Keratinocyte (primary cell): ENCODE data around the gene MBLAC1. TPM values are rescaled to one million over a fixed set of nuclear protein-coding genes. Genes with fewer than 3 reads are reported as not detected.

Experiments
- DNase-seq: peaks from one replicate; pipeline ENCODE4 v3.0.0-alpha.2; 2011; ENCODE audit warnings: low read depth, missing footprints, low spot score
- FAIRE-seq: peaks from 2 replicates; lab custom pipeline; 2011; peaks lifted over from hg19 to GRCh38; lab: Jason Lieb, UNC
- H2AFZ ChIP-seq: 2 replicates; pipeline ENCODE4 v1.6.0; 2012; ENCODE audit warnings: low read length, control low read depth, inconsistent platforms; ENCODE audit not compliant: control insufficient read depth
- H3K27ac ChIP-seq: 2 replicates; pipeline ENCODE4 v1.5.1; 2011; ENCODE audit warnings: low read length; ENCODE audit not compliant: control insufficient read depth, insufficient read depth
- H3K27me3 ChIP-seq: 3 replicates; pipeline ENCODE4 v1.6.0; 2011; ENCODE audit warnings: low read length; ENCODE audit not compliant: control insufficient read depth, insufficient read depth; ENCODE audit errors: extremely low read depth
- H3K36me3 ChIP-seq, 2 experiments: 2 replicates in 1 of 2; 3 replicates in 1 of 2; pipeline ENCODE4 v1.5.1; 2011; ENCODE audit warnings: low read length in 2 of 2, mild to moderate bottlenecking in 1 of 2; ENCODE audit not compliant: control insufficient read depth in 2 of 2, insufficient read depth in 2 of 2; ENCODE audit errors: extremely low read depth in 1 of 2
- H3K4me1 ChIP-seq: 3 replicates; pipeline ENCODE4 v1.5.1; 2011; ENCODE audit warnings: low read length; ENCODE audit not compliant: control insufficient read depth, insufficient read depth; ENCODE audit errors: extremely low read depth
- H3K4me2 ChIP-seq: 3 replicates; pipeline ENCODE4 v1.6.0; 2011; ENCODE audit warnings: low read depth, low read length; ENCODE audit not compliant: control insufficient read depth, insufficient read depth; ENCODE audit errors: extremely low read depth
- H3K4me3 ChIP-seq, 3 experiments: fragments of 200-600 bp in 1 of 3; sonication (generic) in 1 of 3; 2 replicates in 2 of 3; 3 replicates in 1 of 3; pipeline ENCODE4 v1.5.1; 2011 to 2016; ENCODE audit warnings: low read length in 3 of 3, mild to moderate bottlenecking in 3 of 3, control low read depth in 2 of 3, inconsistent platforms in 1 of 3, low read depth in 1 of 3, mixed read lengths in 1 of 3, mixed run types in 1 of 3, moderate library complexity in 1 of 3; ENCODE audit not compliant: control insufficient read depth in 2 of 3, insufficient read depth in 2 of 3; ENCODE audit errors: extremely low read depth in 1 of 3
- H3K79me2 ChIP-seq: 2 replicates; pipeline ENCODE4 v1.6.0; 2012; ENCODE audit warnings: low read length; ENCODE audit not compliant: control insufficient read depth, insufficient read depth
- H3K9ac ChIP-seq: 3 replicates; pipeline ENCODE4 v1.6.0; 2011; ENCODE audit warnings: low read length; ENCODE audit not compliant: control insufficient read depth, insufficient read depth; ENCODE audit errors: extremely low read depth
- H3K9me1 ChIP-seq: 3 replicates; pipeline ENCODE4 v1.6.0; 2011; ENCODE audit warnings: low read length; ENCODE audit not compliant: control insufficient read depth, insufficient read depth; ENCODE audit errors: extremely low read depth
- H3K9me3 ChIP-seq: 2 replicates; pipeline ENCODE4 v1.5.1; 2012; ENCODE audit warnings: low read depth, low read length; ENCODE audit not compliant: control insufficient read depth
- H4K20me1 ChIP-seq: 3 replicates; pipeline ENCODE4 v1.6.0; 2011; ENCODE audit warnings: low read length; ENCODE audit not compliant: control insufficient read depth, insufficient read depth; ENCODE audit errors: extremely low read depth
- CTCF ChIP-seq, 3 experiments: IDR thresholded peaks in 1 of 3; conservative IDR thresholded peaks in 1 of 3; optimal IDR thresholded peaks in 1 of 3; 2 replicates in 2 of 3; 3 replicates in 1 of 3; pipeline versions ENCODE3 to v1.5.1; 2011; ENCODE audit warnings: low read length in 3 of 3, mild to moderate bottlenecking in 3 of 3, moderate library complexity in 2 of 3, control low read depth in 1 of 3, inconsistent platforms in 1 of 3; ENCODE audit not compliant: insufficient read depth in 2 of 3; ENCODE audit errors: extremely low read depth in 1 of 3
- EZH2 ChIP-seq: IDR thresholded peaks from one replicate; pipeline ENCODE4 v1.6.1; 2012; ENCODE audit warnings: inconsistent platforms, mild to moderate bottlenecking, low read length, moderate library complexity
- dilution Hi-C: fragments of 300-500 bp; cut with MboI; formaldehyde crosslinking; loops from one replicate; pipeline ENCODE4 v1.7.0; 2020; ENCODE audit warnings: low sequenced_read_pairs; ENCODE audit not compliant: extremely low pct_ligation_motif_present
- polyA plus RNA-seq, 5 experiments: library from polyadenylated mRNA; depleted of rRNA in 3 of 5; stranded (reverse) in 3 of 5; stranded (forward) in 1 of 5; unstranded in 1 of 5; fragments of >200 nt; gene quantifications; 1 replicate in 1 of 5; 2 replicates in 3 of 5; 3 replicates in 1 of 5; pipeline versions ENCODE4 v1.2.1 to v1.2.3, GENCODE V29; 2011 to 2012; ENCODE audit warnings: missing spikeins in 2 of 5, low read depth in 1 of 5, low replicate concordance in 1 of 5
- small RNA-seq, 3 experiments: library from RNA; depleted of rRNA; stranded (forward); fragments of <200 nt; gene quantifications; one replicate each; pipeline ENCODE3, GENCODE V24; 2012; ENCODE audit warnings: low read depth in 3 of 3, low replicate concordance in 1 of 3; ENCODE audit not compliant: insufficient read length in 3 of 3

The MBLAC1 gene
- polyA plus RNA-seq, 1 donor (not counting 4 experiments of a cell fraction or from before 2014, with no cell fraction given): 0.21 TPM

DNA sequence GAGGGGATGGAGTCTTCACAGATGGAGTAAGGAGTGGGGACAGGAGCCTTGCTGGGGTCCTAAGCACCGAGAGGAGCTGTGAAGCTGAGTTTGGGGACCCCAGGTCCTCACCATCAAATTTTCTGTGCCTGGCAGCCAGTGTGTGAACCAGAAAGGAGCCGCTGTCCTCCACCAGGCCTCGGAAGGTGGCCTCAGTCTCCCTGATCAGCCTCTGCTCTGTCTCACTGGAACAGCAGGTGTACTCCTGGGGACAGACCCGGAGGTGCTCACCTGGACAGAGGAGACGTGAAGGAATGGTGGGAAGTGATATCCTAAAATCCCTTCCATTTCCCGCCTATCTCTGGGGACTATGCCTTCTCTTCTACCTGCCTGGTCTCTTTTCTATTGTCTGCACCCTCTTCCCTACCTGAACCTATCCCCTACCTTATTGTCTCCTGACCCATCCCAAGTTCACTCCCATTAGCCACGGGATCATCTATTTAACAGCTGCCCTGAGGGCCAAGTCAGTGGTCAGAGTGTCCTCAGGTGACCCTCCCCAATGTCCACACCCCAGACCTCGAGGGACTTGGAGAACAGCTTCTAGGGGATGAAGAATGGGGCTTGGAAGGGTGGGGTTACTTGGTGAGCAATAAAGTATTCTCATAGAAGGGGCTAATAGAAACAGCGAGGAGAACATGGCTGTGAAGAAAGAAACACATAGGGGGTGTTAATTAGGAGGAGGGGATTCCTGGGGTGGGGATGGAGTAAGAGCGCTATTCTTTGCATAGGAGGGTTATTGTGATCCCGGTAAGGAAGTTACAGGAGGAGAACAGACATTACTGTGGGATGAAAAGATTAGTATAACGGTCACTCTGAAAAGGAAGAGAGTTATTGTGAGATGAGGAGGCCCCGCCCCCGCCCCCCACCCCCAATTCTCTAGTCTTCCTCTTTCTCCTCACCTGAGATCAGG lies 49.6 kb downstream of the MBLAC1 start:
- Histone ChIP-seq H3K9ac (peak overlapping the region; percentile 60), H3K27ac (no peak overlapping the region), H3K9me3 (peaks cover 1% of the 10 kb centered on the region), H3K4me1 (no peaks in the 10 kb centered on the region), H3K36me3 (no peaks in the 10 kb centered on the region), H3K9me1 (no peaks in the 10 kb centered on the region), H3K4me3 (peak overlapping the region; percentile 48 to 79 (median 67)), H4K20me1 (no peaks in the 10 kb centered on the region), H2AFZ (peak overlapping the region; percentile 95), H3K27me3 (peaks cover 7% of the 10 kb centered on the region), H3K4me2 (peak overlapping the region; percentile 91), H3K79me2 (no peaks in the 10 kb centered on the region)
- dilution Hi-C loops: no loop called here
- DNase-seq: no peak
- FAIRE-seq: no peak
- TF ChIP-seq EZH2 (no peak), CTCF (optimal IDR thresholded peaks at IDR 0.05 in 1 of 3, IDR thresholded peaks at IDR 0.05 in 1 of 3, conservative IDR thresholded peaks at IDR 0.05 in 1 of 3; ENCODE audit: extremely low read depth in 1 of 3, insufficient read depth in 2 of 3, low read length in 3 of 3) (no peak)

- H3K4me1 ChIP-seq: no peaks in the 10 kb centered on the region
- H3K27ac ChIP-seq: no peak within 1 kb of the TSS
- peak within 1 kb of the TSS; percentile 91 for H3K4me2 ChIP-seq
- dilution Hi-C loops: no loop called here
- peak within 1 kb of the TSS; percentile 48 to 79 (median 67) for H3K4me3 ChIP-seq
- no peaks in the 10 kb centered on the region for H4K20me1 ChIP-seq
- TF ChIP-seq EZH2 (no peak), CTCF (optimal IDR thresholded peaks at IDR 0.05 in 1 of 3, IDR thresholded peaks at IDR 0.05 in 1 of 3, conservative IDR thresholded peaks at IDR 0.05 in 1 of 3; ENCODE audit: extremely low read depth in 1 of 3, insufficient read depth in 2 of 3, low read length in 3 of 3) (no peak)
- H3K36me3 ChIP-seq: no peaks in the 10 kb centered on the region
- no peaks in the 10 kb centered on the region for H3K79me2 ChIP-seq
- H3K9me3 ChIP-seq: peaks cover 1% of the 10 kb centered on the region
- FAIRE-seq (peak; percentile 39), DNase-seq (peak; percentile 83)
- H2AFZ ChIP-seq: peak within 1 kb of the TSS; percentile 95
- peak within 1 kb of the TSS; percentile 60 for H3K9ac ChIP-seq
- peaks cover 3% of the 10 kb centered on the region for H3K27me3 ChIP-seq
- no peaks in the 10 kb centered on the region for H3K9me1 ChIP-seq
These were observed 50.6 kb downstream of the MBLAC1 start, which contains the start of the genes GPC2 and STAG3 for GRCh38 chr7:100177045-100178001. Gene GPC2, minus strand, starts transcription at chr7:100177381. Its CDS starts 182 bp downstream, at chr7:100177199. Gene STAG3, plus strand, starts transcription at chr7:100177918. Its CDS starts 2,639 bp downstream, at chr7:100180557.

Small RNA genes within 50 kb of the gene (small RNA-seq; reads per million reads assigned to genes)
- 410 to 20,047 (median 18,698) reads per million in 3 experiments for gene MIR106B
- gene MIR25: 622 to 9,902 (median 7,645) reads per million in 3 experiments
- gene MIR93: 257 to 5,378 (median 4,167) reads per million in 3 experiments

Other genes starting within 250 kb of the MBLAC1 start
- 0.09 TPM in 1 of 3 replicates, not detected in the others for gene OR2AE1, start 249.9 kb upstream of the MBLAC1 start, polyA plus RNA-seq
- 17.9 to 25.5 TPM (median 19.7 TPM) in 3 replicates for gene TRIM4, start 207.4 kb upstream of the MBLAC1 start, polyA plus RNA-seq
- gene GJC3, start 197.3 kb upstream of the MBLAC1 start, polyA plus RNA-seq: not detected in 3 replicates
- 0.14 to 1.3 TPM (median 1.3 TPM) in 3 replicates for gene AZGP1, start 150.9 kb upstream of the MBLAC1 start, polyA plus RNA-seq
- gene ZKSCAN1, start 111.4 kb upstream of the MBLAC1 start, polyA plus RNA-seq: 20.6 to 26.8 TPM (median 24.7 TPM) in 3 replicates
- 11.2 to 12.9 TPM (median 12.6 TPM) in 3 replicates for gene ZSCAN21, start 77.2 kb upstream of the MBLAC1 start, polyA plus RNA-seq
- 16.6 to 17.7 TPM (median 16.8 TPM) in 3 replicates for gene ZNF3, start 45.2 kb upstream of the MBLAC1 start, polyA plus RNA-seq
- gene COPS6, start 38.0 kb upstream of the MBLAC1 start, polyA plus RNA-seq: 144 to 184 TPM (median 171 TPM) in 3 replicates
- gene MCM7, start 25.6 kb upstream of the MBLAC1 start, polyA plus RNA-seq: 23.7 to 60.0 TPM (median 46.8 TPM) in 3 replicates
- gene AP4M1, start 25.3 kb upstream of the MBLAC1 start, polyA plus RNA-seq: 13.7 to 15.2 TPM (median 14.2 TPM) in 3 replicates
- 4.5 to 11.7 TPM (median 7.6 TPM) in 3 replicates for gene TAF6, start 7.6 kb upstream of the MBLAC1 start, polyA plus RNA-seq
- gene CNPY4, start 7.3 kb upstream of the MBLAC1 start, polyA plus RNA-seq: 7.7 to 9.9 TPM (median 9.8 TPM) in 3 replicates
- 99.2 to 151 TPM (median 115 TPM) in 3 replicates for gene LAMTOR4, start 22.0 kb downstream of the MBLAC1 start, polyA plus RNA-seq
- gene TRAPPC14, start 31.8 kb downstream of the MBLAC1 start, polyA plus RNA-seq: 3.1 to 4.7 TPM (median 4.4 TPM) in 3 replicates
- gene GAL3ST4, start 41.6 kb downstream of the MBLAC1 start, polyA plus RNA-seq: 1.5 to 2.7 TPM (median 1.5 TPM) in 3 replicates
- 0.55 to 0.81 TPM (median 0.61 TPM) in 3 replicates for gene GPC2, start 50.4 kb downstream of the MBLAC1 start, polyA plus RNA-seq
- gene STAG3, start 51.0 kb downstream of the MBLAC1 start, polyA plus RNA-seq: 0.10 to 0.28 TPM (median 0.15 TPM) in 3 replicates
- 0.31 to 0.41 TPM (median 0.36 TPM) in 3 replicates for gene PVRIG, start 93.0 kb downstream of the MBLAC1 start, polyA plus RNA-seq
- not detected in 3 replicates for gene SPDYE3, start 180.7 kb downstream of the MBLAC1 start, polyA plus RNA-seq
- gene PILRB, start 231.2 kb downstream of the MBLAC1 start, polyA plus RNA-seq: 16.5 to 31.4 TPM (median 23.1 TPM) in 3 replicates
- gene PILRA, start 246.5 kb downstream of the MBLAC1 start, polyA plus RNA-seq: 0.17 to 0.59 TPM (median 0.33 TPM) in 3 replicates